Ascending aorta (tissue), 2 donors: ENCODE measurements around the gene LAMB3. TPM values are rescaled to one million over a fixed set of nuclear protein-coding genes. Genes with fewer than 3 reads are reported as not detected.

Source experiments
- DNase-seq, 2 donors: peaks; one replicate each; pipeline ENCODE4 v3.0.0-alpha.2; 2019; ENCODE audit warnings: low spot score in 2 of 2
- H3K27ac ChIP-seq, 2 donors: fragments of 200-600 bp; sonication (generic); one replicate each; pipeline ENCODE4 v1.5.1; 2016 to 2017; ENCODE audit warnings: mild to moderate bottlenecking in 1 of 2
- H3K27me3 ChIP-seq: fragments of 200-600 bp; sonication (generic); one replicate; pipeline ENCODE4 v1.5.1; 2017
- H3K36me3 ChIP-seq, 2 donors: fragments of 200-600 bp; sonication (generic); one replicate each; pipeline ENCODE4 v1.5.1; 2016
- H3K4me1 ChIP-seq, 2 donors: fragments of 200-600 bp; sonication (generic); one replicate each; pipeline ENCODE4 v1.5.1; 2016 to 2017; ENCODE audit warnings: mild to moderate bottlenecking in 1 of 2
- H3K4me3 ChIP-seq, 2 donors: fragments of 200-600 bp; sonication (generic); one replicate each; pipeline ENCODE4 v1.5.1; 2016 to 2017; ENCODE audit warnings: mild to moderate bottlenecking in 1 of 2
- H3K9me3 ChIP-seq, 2 donors: fragments of 200-600 bp; sonication (generic); one replicate each; pipeline ENCODE4 v1.5.1; 2016
- CTCF ChIP-seq, 3 experiments: fragments of 200-600 bp in 2 of 3; fragments of 450-650 bp in 1 of 3; sonication (generic) in 2 of 3; IDR thresholded peaks; one replicate each; pipeline ENCODE4 v1.5.1; 2016 to 2019; ENCODE audit warnings: antibody characterized with exemption in 3 of 3, mild to moderate bottlenecking in 1 of 3, moderate library complexity in 1 of 3
- intact Hi-C: fragments of 100-400 bp; cut with DNase I; formaldehyde crosslinking; loops from one replicate; pipeline ENCODE4 v1.15.1; 2023
- total RNA-seq: library from RNA; depleted of rRNA; stranded (reverse); fragments of >200 nt; gene quantifications from one replicate; pipeline ENCODE4 v1.1.0, GENCODE V29; 2016

The LAMB3 gene
- total RNA-seq, 1 donor from 2014 or later = 0.75 TPM

DNA sequence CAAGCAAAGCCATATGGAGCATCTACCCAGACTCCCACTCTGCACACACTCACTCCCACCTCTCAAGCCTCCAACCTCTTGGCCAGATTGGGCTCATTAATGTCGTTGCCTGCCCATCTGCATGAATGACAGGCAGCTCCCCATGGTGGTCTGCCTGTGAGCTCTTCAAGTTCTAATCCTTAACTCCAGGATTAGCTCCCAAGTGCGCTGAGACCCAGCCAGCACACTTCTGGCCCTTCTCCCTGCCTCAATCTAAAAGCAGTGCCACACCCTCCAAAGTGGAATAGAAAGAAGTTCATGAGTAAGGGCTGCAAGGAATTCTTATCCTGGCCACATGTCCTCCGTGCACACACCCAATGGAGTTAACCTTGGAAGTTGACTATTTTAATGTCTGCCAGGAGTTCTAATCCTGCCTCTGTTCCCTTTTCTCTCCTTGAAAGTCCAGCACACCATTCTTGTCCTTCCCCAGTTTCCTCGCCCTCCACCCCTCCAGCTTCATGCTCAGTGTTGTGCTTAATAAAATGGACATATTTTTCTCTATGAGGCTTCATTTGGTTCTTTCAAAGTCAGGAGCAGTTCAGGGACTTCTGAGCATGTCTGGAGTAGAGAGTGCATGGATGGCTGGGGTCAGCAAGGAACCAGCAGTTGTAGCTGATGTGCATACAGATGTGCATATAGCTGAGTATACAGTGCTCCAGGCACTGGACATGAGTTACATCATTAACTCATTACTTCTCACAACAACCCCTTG, 38.6 kb downstream of the LAMB3 start:
- H3K9me3 ChIP-seq = no peaks in the 10 kb centered on the region
- H3K27me3 ChIP-seq = no peaks in the 10 kb centered on the region
- intact Hi-C loops = no loop called here
- DNase-seq = no peak
- H3K4me3 ChIP-seq = no peak overlapping the region
- TF ChIP-seq CTCF (IDR thresholded peaks at IDR 0.05) = no peak
- no peak overlapping the region for H3K27ac ChIP-seq
- H3K36me3 ChIP-seq = no peaks in the 10 kb centered on the region
- no peaks in the 10 kb centered on the region for H3K4me1 ChIP-seq

- Histone ChIP-seq H3K4me3 (no peak overlapping the region), H3K27me3 (no peaks in the 10 kb centered on the region), H3K9me3 (no peaks in the 10 kb centered on the region), H3K4me1 (no peaks in the 10 kb centered on the region), H3K27ac (no peak overlapping the region), H3K36me3 (no peaks in the 10 kb centered on the region)
- TF ChIP-seq CTCF (IDR thresholded peaks at IDR 0.05) = no peak
- intact Hi-C loops = no loop called here
- DNase-seq = no peak
Measured at GRCh38 chr1:209612646-209613399, 39.4 kb downstream of the LAMB3 start.

GRCh38 chr1:209611771-209612570, 40.3 kb downstream of the LAMB3 start:
- Histone ChIP-seq H3K4me3 (no peak overlapping the region), H3K27ac (no peak overlapping the region), H3K36me3 (no peaks in the 10 kb centered on the region), H3K27me3 (no peaks in the 10 kb centered on the region), H3K4me1 (no peaks in the 10 kb centered on the region), H3K9me3 (no peaks in the 10 kb centered on the region)
- DNase-seq = no peak
- intact Hi-C loops = no loop called here
- no peak for TF ChIP-seq CTCF (IDR thresholded peaks at IDR 0.05)

DNA sequence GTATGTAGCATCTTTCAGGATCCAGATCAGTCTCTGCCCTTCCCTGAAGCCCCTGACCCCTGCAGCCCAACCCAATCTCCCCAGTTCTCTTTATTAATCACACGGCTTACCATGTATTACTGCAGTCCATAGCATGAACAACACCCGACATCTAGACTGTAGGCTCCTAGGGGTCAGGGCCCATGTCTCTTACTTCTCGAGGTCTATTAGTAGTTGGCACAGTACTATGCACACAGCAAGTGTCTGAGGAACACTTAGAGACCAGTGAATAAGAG, 41.7 kb downstream of the LAMB3 start:
- no peak for DNase-seq
- Histone ChIP-seq H3K27me3 (no peaks in the 10 kb centered on the region), H3K27ac (no peak overlapping the region), H3K4me3 (no peak overlapping the region), H3K9me3 (no peaks in the 10 kb centered on the region), H3K4me1 (no peaks in the 10 kb centered on the region), H3K36me3 (no peaks in the 10 kb centered on the region)
- intact Hi-C loops = no loop called here
- TF ChIP-seq CTCF (IDR thresholded peaks at IDR 0.05) = no peak

- no peak for DNase-seq
- intact Hi-C loops = no loop called here
- TF ChIP-seq CTCF (IDR thresholded peaks at IDR 0.05) = no peak
- Histone ChIP-seq H3K4me1 (no peaks in the 10 kb centered on the region), H3K4me3 (no peak overlapping the region), H3K36me3 (no peaks in the 10 kb centered on the region), H3K27me3 (no peaks in the 10 kb centered on the region), H3K27ac (no peak overlapping the region), H3K9me3 (no peaks in the 10 kb centered on the region)
Measured at GRCh38 chr1:209609791-209610630, 42.2 kb downstream of the LAMB3 start.
